ENCODE measurements around the gene ABCA7. TPM values are rescaled to one million over a fixed set of nuclear protein-coding genes. Genes with fewer than 3 reads are reported as not detected.

The ABCA7 gene
- total and polyA plus RNA-seq, 2 of the 13 experiments (the other 11 are each of a cell fraction or from before 2014, with no cell fraction given): 4.4 to 32.4 TPM

DNA sequence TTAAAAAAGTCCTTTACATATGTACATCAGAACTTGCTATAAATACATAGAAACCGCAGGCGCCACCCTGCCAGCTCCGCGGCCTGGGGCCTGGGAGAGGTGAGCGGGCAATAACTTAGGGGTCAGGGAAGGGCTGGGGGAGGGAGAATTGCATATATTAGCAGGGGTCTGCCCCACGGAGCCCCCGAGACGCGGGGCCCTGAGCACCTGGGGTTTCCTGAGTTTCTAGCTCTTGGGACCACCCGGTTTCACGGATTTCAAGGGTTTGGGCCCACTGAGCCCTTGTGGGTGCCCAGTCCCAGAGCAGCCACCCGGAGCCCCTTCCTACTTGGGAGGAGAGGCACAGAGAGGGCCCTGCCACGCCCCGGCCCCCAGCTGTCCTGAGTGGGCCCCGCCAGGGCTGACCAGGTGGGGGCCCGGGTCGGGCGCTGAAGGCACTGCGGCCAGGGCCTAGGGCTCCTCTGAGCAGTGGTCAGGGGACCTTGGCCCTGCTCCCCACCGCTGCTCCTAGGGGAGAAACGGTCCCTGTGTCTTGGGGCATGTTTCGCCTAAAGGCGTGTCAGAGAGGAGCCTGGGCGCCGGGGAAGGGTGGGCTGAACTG is 67.9 kb downstream of the ABCA7 start (continued):
- TF ChIP-seq, protein P1, sequence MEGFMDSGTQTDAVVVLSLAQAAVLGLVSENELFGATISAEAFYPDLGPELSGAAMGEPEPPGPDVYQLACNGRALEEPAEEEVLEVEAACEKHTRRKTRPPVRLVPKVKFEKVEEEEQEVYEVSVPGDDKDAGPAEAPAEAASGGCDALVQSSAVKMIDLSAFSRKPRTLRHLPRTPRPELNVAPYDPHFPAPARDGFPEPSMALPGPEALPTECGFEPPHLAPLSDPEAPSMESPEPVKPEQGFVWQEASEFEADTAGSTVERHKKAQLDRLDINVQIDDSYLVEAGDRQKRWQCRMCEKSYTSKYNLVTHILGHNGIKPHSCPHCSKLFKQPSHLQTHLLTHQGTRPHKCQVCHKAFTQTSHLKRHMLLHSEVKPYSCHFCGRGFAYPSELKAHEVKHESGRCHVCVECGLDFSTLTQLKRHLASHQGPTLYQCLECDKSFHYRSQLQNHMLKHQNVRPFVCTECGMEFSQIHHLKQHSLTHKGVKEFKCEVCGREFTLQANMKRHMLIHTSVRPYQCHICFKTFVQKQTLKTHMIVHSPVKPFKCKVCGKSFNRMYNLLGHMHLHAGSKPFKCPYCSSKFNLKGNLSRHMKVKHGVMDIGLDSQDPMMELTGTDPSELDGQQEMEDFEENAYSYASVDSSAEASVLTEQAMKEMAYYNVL (CRISPR knock-in tag; IDR thresholded peaks at IDR 0.05; ENCODE audit: borderline replicate concordance): no peak
- TF ChIP-seq HOXA3 (CRISPR knock-in tag; IDR thresholded peaks at IDR 0.05) (peak; percentile 24; the same call in 1 of the 2 replicates), SAP130 (CRISPR knock-in tag; IDR thresholded peaks at IDR 0.05; ENCODE audit: low read depth) (no peak), ZNF792 (CRISPR knock-in tag; IDR thresholded peaks at IDR 0.05) (no peak), ZNF451 (CRISPR knock-in tag; IDR thresholded peaks at IDR 0.05) (no peak), ZNF839 (CRISPR knock-in tag; IDR thresholded peaks at IDR 0.05; ENCODE audit: borderline replicate concordance) (no peak), TCF7L2 (IDR thresholded peaks at IDR 0.05; ENCODE audit: low read depth, low read length) (no peak), ARID2 (CRISPR knock-in tag; IDR thresholded peaks at IDR 0.05; ENCODE audit: borderline replicate concordance) (no peak), GPN1 (CRISPR knock-in tag; IDR thresholded peaks at IDR 0.05; ENCODE audit: borderline replicate concordance) (no peak), KAT7 (CRISPR knock-in tag; IDR thresholded peaks at IDR 0.05; ENCODE audit: borderline replicate concordance) (no peak), ONECUT2 (CRISPR knock-in tag; IDR thresholded peaks at IDR 0.05) (no peak), SP140L (CRISPR knock-in tag; IDR thresholded peaks at IDR 0.05; ENCODE audit: borderline replicate concordance) (no peak), ZNF709 (CRISPR knock-in tag; IDR thresholded peaks at IDR 0.05) (no peak), ZNF670 (CRISPR knock-in tag; IDR thresholded peaks at IDR 0.05; ENCODE audit: borderline replicate concordance) (no peak)
- TF ChIP-seq, protein P2, sequence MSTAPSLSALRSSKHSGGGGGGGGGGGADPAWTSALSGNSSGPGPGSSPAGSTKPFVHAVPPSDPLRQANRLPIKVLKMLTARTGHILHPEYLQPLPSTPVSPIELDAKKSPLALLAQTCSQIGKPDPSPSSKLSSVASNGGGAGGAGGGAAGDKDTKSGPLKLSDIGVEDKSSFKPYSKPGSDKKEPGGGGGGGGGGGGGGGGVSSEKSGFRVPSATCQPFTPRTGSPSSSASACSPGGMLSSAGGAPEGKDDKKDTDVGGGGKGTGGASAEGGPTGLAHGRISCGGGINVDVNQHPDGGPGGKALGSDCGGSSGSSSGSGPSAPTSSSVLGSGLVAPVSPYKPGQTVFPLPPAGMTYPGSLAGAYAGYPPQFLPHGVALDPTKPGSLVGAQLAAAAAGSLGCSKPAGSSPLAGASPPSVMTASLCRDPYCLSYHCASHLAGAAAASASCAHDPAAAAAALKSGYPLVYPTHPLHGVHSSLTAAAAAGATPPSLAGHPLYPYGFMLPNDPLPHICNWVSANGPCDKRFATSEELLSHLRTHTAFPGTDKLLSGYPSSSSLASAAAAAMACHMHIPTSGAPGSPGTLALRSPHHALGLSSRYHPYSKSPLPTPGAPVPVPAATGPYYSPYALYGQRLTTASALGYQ (CRISPR knock-in tag; IDR thresholded peaks at IDR 0.05): no peak
- TF ChIP-seq, protein P3, sequence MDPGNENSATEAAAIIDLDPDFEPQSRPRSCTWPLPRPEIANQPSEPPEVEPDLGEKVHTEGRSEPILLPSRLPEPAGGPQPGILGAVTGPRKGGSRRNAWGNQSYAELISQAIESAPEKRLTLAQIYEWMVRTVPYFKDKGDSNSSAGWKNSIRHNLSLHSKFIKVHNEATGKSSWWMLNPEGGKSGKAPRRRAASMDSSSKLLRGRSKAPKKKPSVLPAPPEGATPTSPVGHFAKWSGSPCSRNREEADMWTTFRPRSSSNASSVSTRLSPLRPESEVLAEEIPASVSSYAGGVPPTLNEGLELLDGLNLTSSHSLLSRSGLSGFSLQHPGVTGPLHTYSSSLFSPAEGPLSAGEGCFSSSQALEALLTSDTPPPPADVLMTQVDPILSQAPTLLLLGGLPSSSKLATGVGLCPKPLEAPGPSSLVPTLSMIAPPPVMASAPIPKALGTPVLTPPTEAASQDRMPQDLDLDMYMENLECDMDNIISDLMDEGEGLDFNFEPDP (CRISPR knock-in tag; conservative IDR thresholded peaks at IDR 0.05): no peak
- TF ChIP-seq, protein P4, sequence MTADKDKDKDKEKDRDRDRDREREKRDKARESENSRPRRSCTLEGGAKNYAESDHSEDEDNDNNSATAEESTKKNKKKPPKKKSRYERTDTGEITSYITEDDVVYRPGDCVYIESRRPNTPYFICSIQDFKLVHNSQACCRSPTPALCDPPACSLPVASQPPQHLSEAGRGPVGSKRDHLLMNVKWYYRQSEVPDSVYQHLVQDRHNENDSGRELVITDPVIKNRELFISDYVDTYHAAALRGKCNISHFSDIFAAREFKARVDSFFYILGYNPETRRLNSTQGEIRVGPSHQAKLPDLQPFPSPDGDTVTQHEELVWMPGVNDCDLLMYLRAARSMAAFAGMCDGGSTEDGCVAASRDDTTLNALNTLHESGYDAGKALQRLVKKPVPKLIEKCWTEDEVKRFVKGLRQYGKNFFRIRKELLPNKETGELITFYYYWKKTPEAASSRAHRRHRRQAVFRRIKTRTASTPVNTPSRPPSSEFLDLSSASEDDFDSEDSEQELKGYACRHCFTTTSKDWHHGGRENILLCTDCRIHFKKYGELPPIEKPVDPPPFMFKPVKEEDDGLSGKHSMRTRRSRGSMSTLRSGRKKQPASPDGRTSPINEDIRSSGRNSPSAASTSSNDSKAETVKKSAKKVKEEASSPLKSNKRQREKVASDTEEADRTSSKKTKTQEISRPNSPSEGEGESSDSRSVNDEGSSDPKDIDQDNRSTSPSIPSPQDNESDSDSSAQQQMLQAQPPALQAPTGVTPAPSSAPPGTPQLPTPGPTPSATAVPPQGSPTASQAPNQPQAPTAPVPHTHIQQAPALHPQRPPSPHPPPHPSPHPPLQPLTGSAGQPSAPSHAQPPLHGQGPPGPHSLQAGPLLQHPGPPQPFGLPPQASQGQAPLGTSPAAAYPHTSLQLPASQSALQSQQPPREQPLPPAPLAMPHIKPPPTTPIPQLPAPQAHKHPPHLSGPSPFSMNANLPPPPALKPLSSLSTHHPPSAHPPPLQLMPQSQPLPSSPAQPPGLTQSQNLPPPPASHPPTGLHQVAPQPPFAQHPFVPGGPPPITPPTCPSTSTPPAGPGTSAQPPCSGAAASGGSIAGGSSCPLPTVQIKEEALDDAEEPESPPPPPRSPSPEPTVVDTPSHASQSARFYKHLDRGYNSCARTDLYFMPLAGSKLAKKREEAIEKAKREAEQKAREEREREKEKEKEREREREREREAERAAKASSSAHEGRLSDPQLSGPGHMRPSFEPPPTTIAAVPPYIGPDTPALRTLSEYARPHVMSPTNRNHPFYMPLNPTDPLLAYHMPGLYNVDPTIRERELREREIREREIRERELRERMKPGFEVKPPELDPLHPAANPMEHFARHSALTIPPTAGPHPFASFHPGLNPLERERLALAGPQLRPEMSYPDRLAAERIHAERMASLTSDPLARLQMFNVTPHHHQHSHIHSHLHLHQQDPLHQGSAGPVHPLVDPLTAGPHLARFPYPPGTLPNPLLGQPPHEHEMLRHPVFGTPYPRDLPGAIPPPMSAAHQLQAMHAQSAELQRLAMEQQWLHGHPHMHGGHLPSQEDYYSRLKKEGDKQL (CRISPR knock-in tag; IDR thresholded peaks at IDR 0.05; ENCODE audit: low read depth): no peak
- TF ChIP-seq, protein P5, sequence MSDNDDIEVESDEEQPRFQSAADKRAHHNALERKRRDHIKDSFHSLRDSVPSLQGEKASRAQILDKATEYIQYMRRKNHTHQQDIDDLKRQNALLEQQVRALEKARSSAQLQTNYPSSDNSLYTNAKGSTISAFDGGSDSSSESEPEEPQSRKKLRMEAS (IDR thresholded peaks at IDR 0.05): no peak
- TF ChIP-seq, protein P6, sequence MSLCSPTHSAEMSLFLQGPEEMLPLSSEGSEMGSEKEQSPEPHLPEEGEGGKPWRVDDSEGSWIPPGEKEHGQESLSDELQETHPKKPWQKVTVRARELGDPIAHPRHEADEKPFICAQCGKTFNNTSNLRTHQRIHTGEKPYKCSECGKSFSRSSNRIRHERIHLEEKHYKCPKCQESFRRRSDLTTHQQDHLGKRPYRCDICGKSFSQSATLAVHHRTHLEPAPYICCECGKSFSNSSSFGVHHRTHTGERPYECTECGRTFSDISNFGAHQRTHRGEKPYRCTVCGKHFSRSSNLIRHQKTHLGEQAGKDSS (CRISPR knock-in tag; IDR thresholded peaks at IDR 0.05; ENCODE audit: borderline replicate concordance, low read depth): no peak

All from HepG2 (cell line).